Transverse colon (tissue), 4 donors: ENCODE measurements around the gene SAMHD1. TPM values are rescaled to one million over a fixed set of nuclear protein-coding genes. Genes with fewer than 3 reads are reported as not detected.

Experiments
- DNase-seq: peaks from one replicate; pipeline ENCODE4 v3.0.0-alpha.2; 2019
- H3K27ac ChIP-seq, 4 donors: fragments of 200-600 bp; sonication (generic); 2 replicates each; pipeline ENCODE4 v1.5.1; 2016 to 2018; ENCODE audit warnings: inconsistent platforms in 4 of 4
- H3K27me3 ChIP-seq: fragments of 200-600 bp; sonication (generic); 2 replicates; pipeline ENCODE4 v1.5.1; 2017; ENCODE audit warnings: inconsistent platforms
- H3K36me3 ChIP-seq, 4 donors: fragments of 200-600 bp; sonication (generic); 2 replicates each; pipeline ENCODE4 v1.5.1; 2017 to 2019; ENCODE audit warnings: inconsistent platforms in 4 of 4
- H3K4me1 ChIP-seq, 4 donors: fragments of 200-600 bp; sonication (generic); 2 replicates each; pipeline ENCODE4 v1.5.1; 2017 to 2020; ENCODE audit warnings: inconsistent platforms in 4 of 4
- H3K4me3 ChIP-seq, 4 donors: fragments of 200-600 bp; sonication (generic); 1 replicate in 1 of 4; 2 replicates in 3 of 4; pipeline versions ENCODE4 v1.5.1 to v1.6.1; 2017 to 2019; ENCODE audit warnings: inconsistent platforms in 4 of 4
- H3K9me3 ChIP-seq, 2 donors: fragments of 200-600 bp; sonication (generic); 2 replicates each; pipeline ENCODE4 v1.5.1; 2017 to 2019; ENCODE audit warnings: inconsistent platforms in 2 of 2
- EP300 ChIP-seq: sonication (generic); formaldehyde crosslinking; IDR thresholded peaks from one replicate; pipeline ENCODE4 v1.6.1; 2017; ENCODE audit warnings: antibody characterized with exemption, low read depth
- POLR2A ChIP-seq: fragments of 450-650 bp; IDR thresholded peaks from one replicate; pipeline ENCODE4 v1.6.1; 2016; ENCODE audit warnings: antibody characterized with exemption, mild to moderate bottlenecking, moderate library complexity
- POLR2AphosphoS5 ChIP-seq, 3 donors: sonication (generic); formaldehyde crosslinking; IDR thresholded peaks; one replicate each; pipeline ENCODE4 v1.6.1; 2016; ENCODE audit warnings: antibody characterized with exemption in 3 of 3
- WGBS, 2 donors: methylation state at CpG; one replicate each; pipeline ENCODE4 v1.1.5; 2018; ENCODE audit warnings: low coverage in 1 of 2; 5-methylcytosine and 5-hydroxymethylcytosine counted together
- in situ Hi-C, 4 donors: fragments of 200-750 bp; cut with MboI; loops; one replicate each; pipeline versions ENCODE4 v1.15.0 to v1.15.1; 2017; ENCODE audit warnings: low sequenced_read_pairs in 3 of 4, low pct_ligation_motif_present in 1 of 4, low pct_unique_long_range_greater_than_20kb in 1 of 4
- intact Hi-C: fragments of 100-400 bp; cut with DNase I; formaldehyde crosslinking; loops from one replicate; pipeline ENCODE4 v1.15.1; 2023; ENCODE audit warnings: low total_unique reads
- total RNA-seq, 4 donors: library from RNA; depleted of rRNA; stranded (reverse); fragments of >200 nt; gene quantifications; one replicate each; pipeline ENCODE4 v1.1.0, GENCODE V29; 2016
- TF ChIP-seq, protein P1 (sequence below), 5 experiments: fragments of 200-600 bp in 3 of 5; fragments of 450-650 bp in 2 of 5; sonication (generic) in 3 of 5; IDR thresholded peaks; 1 replicate in 2 of 5; 2 replicates in 3 of 5; pipeline ENCODE4 v1.5.1; 2016 to 2017; ENCODE audit warnings: antibody characterized with exemption in 5 of 5, inconsistent platforms in 3 of 5, mild to moderate bottlenecking in 2 of 5, moderate library complexity in 1 of 5

Gene SAMHD1
- total RNA-seq, 4 donors from 2014 or later = 40.6 to 96.9 (median 70.6) TPM

DNA sequence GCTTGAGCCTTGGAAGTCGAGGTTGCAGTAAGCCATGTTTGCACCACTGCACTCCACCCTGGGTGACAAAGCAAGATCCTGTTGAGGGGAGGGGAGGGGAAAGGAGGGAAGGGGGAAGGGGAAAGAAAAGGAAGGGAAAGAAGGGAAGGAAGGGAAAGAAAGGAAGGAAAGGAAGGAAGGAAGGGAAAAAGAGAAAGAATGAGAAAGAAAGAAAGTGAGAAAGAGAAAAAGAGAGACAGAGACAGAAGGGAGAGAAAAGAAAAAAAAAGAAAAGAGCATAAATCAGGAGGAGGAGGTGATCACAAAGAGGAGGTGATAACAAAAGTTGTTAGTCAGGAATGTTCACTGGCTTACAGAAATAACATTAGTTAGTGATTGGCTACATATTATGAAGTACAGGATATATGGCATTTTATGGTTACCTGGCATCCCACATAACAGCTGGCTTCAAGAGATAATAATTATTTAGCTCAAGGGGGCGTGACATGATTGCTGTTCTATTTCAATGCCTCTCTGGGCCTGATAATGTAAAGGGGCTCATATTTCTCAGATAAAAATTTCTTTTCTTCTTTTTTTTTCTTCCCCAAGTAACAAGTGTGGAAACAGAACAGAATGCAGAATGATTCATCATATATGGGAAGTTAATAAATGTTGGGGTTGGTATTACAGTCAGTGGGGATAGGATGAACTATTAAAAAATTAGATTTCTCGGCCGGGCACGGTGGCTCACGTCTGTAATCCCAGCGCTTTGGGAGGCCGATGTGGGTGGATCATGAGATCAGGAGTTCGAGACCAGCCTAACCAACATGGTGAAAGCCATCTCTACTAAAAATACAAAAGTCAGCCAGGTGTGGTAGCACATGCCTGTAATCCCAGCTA, 27.1 kb downstream of the SAMHD1 start:
- no peaks in the 10 kb centered on the region for H3K27me3 ChIP-seq
- 80 to 82% methylated on average over 8 to 9 of the region's 9 CpGs for WGBS, 2 donors

DNA sequence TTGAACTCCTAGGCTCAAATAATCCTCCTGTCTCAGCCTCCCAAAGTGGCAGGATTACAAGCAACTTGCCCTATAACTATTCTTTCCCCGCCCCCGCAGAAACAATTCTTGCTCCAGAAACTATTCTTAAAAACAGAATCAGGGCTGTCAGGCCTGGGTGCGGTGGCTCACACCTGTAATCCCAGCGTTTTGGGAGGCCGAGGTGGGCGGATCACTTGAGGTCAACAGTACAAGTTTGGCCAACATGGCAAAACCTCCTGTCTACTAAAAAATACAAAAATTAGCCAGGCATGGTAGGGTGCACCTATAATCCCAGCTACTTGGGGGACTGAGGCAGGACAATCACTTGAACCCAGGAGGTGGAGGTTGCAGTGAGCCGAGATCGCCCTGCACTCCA, 31.2 kb downstream of the SAMHD1 start:
- H3K36me3 ChIP-seq = peaks cover 0 to 31% (median 6%) of the 10 kb centered on the region in 4 donors
- no peaks in the 10 kb centered on the region for H3K27me3 ChIP-seq
- in situ Hi-C loops (no loop called here), intact Hi-C loops (no loop called here)
- H3K4me3 ChIP-seq = no peak overlapping the region
- WGBS, 2 donors = 94% methylated on average over 7 of the region's 8 CpGs; no CpG with 5 or more reads in 1 of the 2 donors
- H3K4me1 ChIP-seq = peaks cover 0 to 12% (median 0%) of the 10 kb centered on the region in 4 donors
- no peaks in the 10 kb centered on the region for H3K9me3 ChIP-seq
- TF ChIP-seq, protein P1, sequence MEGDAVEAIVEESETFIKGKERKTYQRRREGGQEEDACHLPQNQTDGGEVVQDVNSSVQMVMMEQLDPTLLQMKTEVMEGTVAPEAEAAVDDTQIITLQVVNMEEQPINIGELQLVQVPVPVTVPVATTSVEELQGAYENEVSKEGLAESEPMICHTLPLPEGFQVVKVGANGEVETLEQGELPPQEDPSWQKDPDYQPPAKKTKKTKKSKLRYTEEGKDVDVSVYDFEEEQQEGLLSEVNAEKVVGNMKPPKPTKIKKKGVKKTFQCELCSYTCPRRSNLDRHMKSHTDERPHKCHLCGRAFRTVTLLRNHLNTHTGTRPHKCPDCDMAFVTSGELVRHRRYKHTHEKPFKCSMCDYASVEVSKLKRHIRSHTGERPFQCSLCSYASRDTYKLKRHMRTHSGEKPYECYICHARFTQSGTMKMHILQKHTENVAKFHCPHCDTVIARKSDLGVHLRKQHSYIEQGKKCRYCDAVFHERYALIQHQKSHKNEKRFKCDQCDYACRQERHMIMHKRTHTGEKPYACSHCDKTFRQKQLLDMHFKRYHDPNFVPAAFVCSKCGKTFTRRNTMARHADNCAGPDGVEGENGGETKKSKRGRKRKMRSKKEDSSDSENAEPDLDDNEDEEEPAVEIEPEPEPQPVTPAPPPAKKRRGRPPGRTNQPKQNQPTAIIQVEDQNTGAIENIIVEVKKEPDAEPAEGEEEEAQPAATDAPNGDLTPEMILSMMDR (IDR thresholded peaks at IDR 0.05) = no peak
- TF ChIP-seq POLR2AphosphoS5 (IDR thresholded peaks at IDR 0.05) (no peak), EP300 (no peak), POLR2A (no peak)
- H3K27ac ChIP-seq = peak overlapping the region in 1 of 4 donors; percentile 14
- DNase-seq = no peak

More for the DNA sequence above, 27.1 kb downstream of the SAMHD1 start:
- Histone ChIP-seq H3K27ac (peak overlapping the region; percentile 2 to 54 (median 34)), H3K4me1 (peaks cover 0 to 12% (median 0%) of the 10 kb centered on the region in 4 donors), H3K9me3 (no peaks in the 10 kb centered on the region), H3K36me3 (peaks cover 0 to 31% (median 7%) of the 10 kb centered on the region in 4 donors), H3K4me3 (no peak overlapping the region)
- in situ Hi-C loops (no loop called here), intact Hi-C loops (no loop called here)
- TF ChIP-seq EP300 = no peak
- TF ChIP-seq, protein P1 (IDR thresholded peaks at IDR 0.05) = no peak
- TF ChIP-seq POLR2A = no peak
- TF ChIP-seq POLR2AphosphoS5 (IDR thresholded peaks at IDR 0.05) = peak in 1 of 3 donors; percentile 14
- no peak for DNase-seq

- Histone ChIP-seq H3K4me1 (peaks cover 0 to 12% (median 0%) of the 10 kb centered on the region in 4 donors), H3K4me3 (no peak overlapping the region), H3K36me3 (peaks cover 0 to 33% (median 8%) of the 10 kb centered on the region in 4 donors), H3K9me3 (no peaks in the 10 kb centered on the region), H3K27ac (peak overlapping the region in 2 of 4 donors; percentile 14 to 26), H3K27me3 (no peaks in the 10 kb centered on the region)
- DNase-seq = no peak
- TF ChIP-seq EP300 (no peak), POLR2AphosphoS5 (IDR thresholded peaks at IDR 0.05) (no peak), POLR2A (no peak)
- TF ChIP-seq, protein P1 (IDR thresholded peaks at IDR 0.05) = peak; percentile 86 to 91 (median 91)
- intact Hi-C loops (no loop called here), in situ Hi-C loops (no loop called here)
- WGBS, 2 donors = 0% methylated on average over 1 to 2 of the region's 2 CpGs
Observed at GRCh38 chr20:36919715-36920333, 31.7 kb downstream of the SAMHD1 start.

DNA sequence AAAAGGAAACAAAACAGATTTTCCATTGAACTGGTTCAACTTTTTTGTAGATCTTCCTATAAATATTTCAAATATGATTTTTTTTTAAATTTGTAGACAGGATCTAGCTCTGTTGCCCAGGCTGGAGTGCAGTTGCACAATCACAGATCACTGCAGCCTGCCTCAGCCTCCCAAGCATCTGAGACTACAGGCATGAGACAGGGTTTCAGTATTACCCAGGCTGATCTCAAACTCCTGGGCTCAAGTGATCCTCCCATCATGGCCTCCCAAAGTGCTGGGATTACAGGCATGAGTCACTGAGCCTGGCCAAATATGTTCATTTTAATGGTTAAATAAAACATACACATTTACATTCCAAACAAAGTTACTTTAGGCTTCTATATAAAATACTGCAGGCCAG, 33.6 kb downstream of the SAMHD1 start:
- H3K4me3 ChIP-seq = no peak overlapping the region
- H3K36me3 ChIP-seq = peaks cover 0 to 40% (median 12%) of the 10 kb centered on the region in 4 donors
- intact Hi-C loops (no loop called here), in situ Hi-C loops (no loop called here)
- no peaks in the 10 kb centered on the region for H3K9me3 ChIP-seq
- no peak for DNase-seq
- no peaks in the 10 kb centered on the region for H3K4me1 ChIP-seq
- no peak overlapping the region for H3K27ac ChIP-seq
- TF ChIP-seq, protein P1 (IDR thresholded peaks at IDR 0.05) = no peak
- TF ChIP-seq POLR2AphosphoS5 (IDR thresholded peaks at IDR 0.05) (no peak), EP300 (no peak), POLR2A (no peak)
- no peaks in the 10 kb centered on the region for H3K27me3 ChIP-seq
